Neutrophil (primary cell): ENCODE results near the gene NAV3.

Experiments
- H3K27ac ChIP-seq: fragments of 200-600 bp; sonication (generic); 2 replicates; pipeline ENCODE4 v1.5.1; 2016; ENCODE audit warnings: mild to moderate bottlenecking, moderate library complexity
- H3K27me3 ChIP-seq: fragments of 200-600 bp; sonication (generic); 2 replicates; pipeline ENCODE4 v1.6.0; 2016; ENCODE audit warnings: mild to moderate bottlenecking
- H3K36me3 ChIP-seq: fragments of 200-600 bp; sonication (generic); 2 replicates; pipeline ENCODE4 v1.5.1; 2017
- H3K4me1 ChIP-seq, 2 experiments: fragments of 200-600 bp in 1 of 2; sonication (generic) in 1 of 2; 1 replicate in 1 of 2; 2 replicates in 1 of 2; pipeline versions ENCODE4 v1.5.1 to v1.6.1; 2013 to 2016; ENCODE audit warnings: low read depth in 1 of 2, low read length in 1 of 2, mild to moderate bottlenecking in 1 of 2, moderate library complexity in 1 of 2; ENCODE audit not compliant: control insufficient read depth in 1 of 2, insufficient read depth in 1 of 2
- H3K4me3 ChIP-seq, 2 experiments: fragments of 200-600 bp in 1 of 2; sonication (generic) in 1 of 2; 1 replicate in 1 of 2; 2 replicates in 1 of 2; pipeline ENCODE4 v1.5.1; 2013 to 2016; ENCODE audit warnings: low read depth in 1 of 2, low read length in 1 of 2, mild to moderate bottlenecking in 1 of 2, moderate library complexity in 1 of 2
- H3K9me3 ChIP-seq: fragments of 200-600 bp; sonication (generic); 2 replicates; pipeline ENCODE4 v1.5.1; 2016
- CTCF ChIP-seq: fragments of 200-600 bp; sonication (generic); IDR thresholded peaks from 2 replicates; pipeline ENCODE4 v1.5.1; 2016; ENCODE audit warnings: antibody characterized with exemption

Gene NAV3

GRCh38 chr12:77845831-77846230, 15.1 kb downstream of the NAV3 start:
- H3K9me3 ChIP-seq, result no peaks in the 10 kb centered on the region
- TF ChIP-seq CTCF, result no peak
- H3K27me3 ChIP-seq, result no peaks in the 10 kb centered on the region
- no peaks in the 10 kb centered on the region for H3K36me3 ChIP-seq
- H3K4me3 ChIP-seq, result no peak overlapping the region
- no peak overlapping the region for H3K27ac ChIP-seq
- H3K4me1 ChIP-seq, result no peaks in the 10 kb centered on the region

- Histone ChIP-seq H3K9me3 (no peaks in the 10 kb centered on the region), H3K27me3 (no peaks in the 10 kb centered on the region), H3K27ac (no peak overlapping the region), H3K4me1 (no peaks in the 10 kb centered on the region), H3K4me3 (no peak overlapping the region), H3K36me3 (no peaks in the 10 kb centered on the region)
- no peak for TF ChIP-seq CTCF
Observed at GRCh38 chr12:77847060-77847541, 16.4 kb downstream of the NAV3 start.

GRCh38 chr12:77847680-77848431, 17.2 kb downstream of the NAV3 start:
- TF ChIP-seq CTCF, result no peak
- H3K4me3 ChIP-seq, result no peak overlapping the region
- no peak overlapping the region for H3K27ac ChIP-seq
- no peaks in the 10 kb centered on the region for H3K36me3 ChIP-seq
- no peaks in the 10 kb centered on the region for H3K27me3 ChIP-seq
- H3K4me1 ChIP-seq, result no peaks in the 10 kb centered on the region
- H3K9me3 ChIP-seq, result no peaks in the 10 kb centered on the region

GRCh38 chr12:77850129-77850528, 19.4 kb downstream of the NAV3 start:
- Histone ChIP-seq H3K36me3 (no peaks in the 10 kb centered on the region), H3K4me1 (no peaks in the 10 kb centered on the region), H3K9me3 (no peaks in the 10 kb centered on the region), H3K4me3 (no peak overlapping the region), H3K27ac (no peak overlapping the region), H3K27me3 (no peaks in the 10 kb centered on the region)
- TF ChIP-seq CTCF, result no peak

GRCh38 chr12:77850698-77851097, 20.0 kb downstream of the NAV3 start:
- no peak overlapping the region for H3K4me3 ChIP-seq
- no peak for TF ChIP-seq CTCF
- H3K4me1 ChIP-seq, result no peaks in the 10 kb centered on the region
- no peak overlapping the region for H3K27ac ChIP-seq
- H3K27me3 ChIP-seq, result no peaks in the 10 kb centered on the region
- no peaks in the 10 kb centered on the region for H3K36me3 ChIP-seq
- H3K9me3 ChIP-seq, result no peaks in the 10 kb centered on the region
